SK-N-SH (cell line): ENCODE results near the gene MATN1. TPM values are rescaled to one million over a fixed set of nuclear protein-coding genes. Genes with fewer than 3 reads are reported as not detected.

Experiments used
- CTCF ChIA-PET: fragments of 300-600, 350-600 bp; formaldehyde crosslinking; extraction: SDS; loops from one replicate; lab custom pipeline; 2021; lab: Yijun Ruan, JAX
- POLR2A ChIA-PET: fragments of 350-600 bp; sonication (Branson Sonifier 250); formaldehyde crosslinking; extraction: SDS; loops from one replicate; lab custom pipeline; 2020; ENCODE audit warnings: antibody characterized with exemption, inconsistent platforms; lab: Yijun Ruan, JAX
- DNase-seq: peaks from one replicate; pipeline ENCODE4 v3.0.0; 2012
- H2AFZ ChIP-seq: fragments of 200-600 bp; sonication (generic); 2 replicates; pipeline ENCODE4 v1.8.1; 2016; ENCODE audit warnings: antibody characterized with exemption, mild to moderate bottlenecking, low read depth
- H3F3A ChIP-seq: fragments of 200-600 bp; sonication (generic); replicated peaks from 2 replicates; pipeline ENCODE3; 2016; ENCODE audit warnings: antibody characterized with exemption, mild to moderate bottlenecking; ENCODE audit not compliant: insufficient read depth
- H3K27ac ChIP-seq, 2 experiments: fragments of 200-500 bp in 1 of 2; fragments of 200-600 bp in 1 of 2; sonication (Bioruptor generic) in 1 of 2; sonication (generic), shearing (Covaris generic) in 1 of 2; 2 replicates each; pipeline versions ENCODE4 v1.5.1 to v1.6.1; 2014 to 2016; ENCODE audit warnings: low read depth in 2 of 2, inconsistent platforms in 1 of 2, low read length in 1 of 2, mild to moderate bottlenecking in 1 of 2, mixed read lengths in 1 of 2
- H3K27me3 ChIP-seq: fragments of 200-600 bp; sonication (generic), shearing (Covaris generic); 2 replicates; pipeline ENCODE4 v1.6.1; 2016; ENCODE audit warnings: mixed run types; ENCODE audit not compliant: insufficient read depth
- H3K36me3 ChIP-seq, 2 experiments: fragments of 200-500 bp in 1 of 2; fragments of 200-600 bp in 1 of 2; sonication (Bioruptor generic) in 1 of 2; sonication (generic) in 1 of 2; replicated peaks in 1 of 2; 2 replicates each; pipeline versions ENCODE3 to v1.5.1; 2014 to 2016; ENCODE audit warnings: low read length in 1 of 2, mild to moderate bottlenecking in 1 of 2; ENCODE audit not compliant: insufficient read depth in 2 of 2, control insufficient read depth in 1 of 2
- H3K4me1 ChIP-seq, 2 experiments: fragments of 200-500 bp in 1 of 2; fragments of 200-600 bp in 1 of 2; sonication (Bioruptor generic) in 1 of 2; sonication (generic), shearing (Covaris generic) in 1 of 2; 2 replicates each; pipeline versions ENCODE4 v1.5.1 to v1.6.1; 2014 to 2016; ENCODE audit warnings: low read depth in 1 of 2, low read length in 1 of 2, mixed run types in 1 of 2; ENCODE audit not compliant: insufficient read depth in 2 of 2, control insufficient read depth in 1 of 2
- H3K4me2 ChIP-seq: fragments of 200-600 bp; sonication (generic), shearing (Covaris generic); 2 replicates; pipeline ENCODE4 v1.6.1; 2017; ENCODE audit warnings: mixed run types
- H3K4me3 ChIP-seq, 2 experiments: fragments of 200-500 bp in 1 of 2; fragments of 200-600 bp in 1 of 2; sonication (Bioruptor generic) in 1 of 2; sonication (generic), shearing (Covaris generic) in 1 of 2; 2 replicates each; pipeline versions ENCODE4 v1.5.1 to v1.8.1; 2014 to 2016; ENCODE audit warnings: low read depth in 2 of 2, inconsistent platforms in 1 of 2, low read length in 1 of 2, mild to moderate bottlenecking in 1 of 2, mixed read lengths in 1 of 2, moderate library complexity in 1 of 2
- H3K79me2 ChIP-seq: fragments of 200-600 bp; sonication (generic); 2 replicates; pipeline ENCODE4 v1.8.1; 2017; ENCODE audit warnings: mild to moderate bottlenecking; ENCODE audit not compliant: insufficient read depth
- H3K9ac ChIP-seq: fragments of 200-600 bp; sonication (generic); 2 replicates; pipeline ENCODE4 v1.6.1; 2017; ENCODE audit warnings: mixed run types
- H3K9me2 ChIP-seq: fragments of 200-600 bp; sonication (generic); 2 replicates; pipeline ENCODE4 v1.6.1; 2017; ENCODE audit warnings: mixed run types
- H3K9me3 ChIP-seq: fragments of 200-600 bp; sonication (generic); 2 replicates; pipeline ENCODE4 v1.6.1; 2017; ENCODE audit warnings: mixed run types, mild to moderate bottlenecking, moderate library complexity
- H4K20me1 ChIP-seq: fragments of 200-600 bp; sonication (generic); 2 replicates; pipeline ENCODE4 v1.6.1; 2017; ENCODE audit warnings: mild to moderate bottlenecking, mixed run types; ENCODE audit not compliant: insufficient read depth
- CHD2 ChIP-seq: fragments of 150-350 bp; IDR thresholded peaks from 2 replicates; pipeline ENCODE4 v1.6.1; 2018; ENCODE audit warnings: low read length; ENCODE audit not compliant: partially characterized antibody
- EZH2phosphoT487 ChIP-seq: fragments of 200-600 bp; sonication (generic); IDR thresholded peaks from 2 replicates; pipeline ENCODE4 v1.6.1; 2017; ENCODE audit warnings: low read depth, mixed run types, mild to moderate bottlenecking, antibody characterized with exemption, moderate library complexity, borderline replicate concordance
- FOSL2 ChIP-seq: IDR thresholded peaks from 2 replicates; pipeline ENCODE4 v1.4.0; 2012; ENCODE audit warnings: low read depth, mild to moderate bottlenecking, moderate library complexity, borderline replicate concordance
- FOXM1 ChIP-seq: IDR thresholded peaks from 2 replicates; pipeline ENCODE4 v1.4.0; 2012; ENCODE audit warnings: low read depth, mild to moderate bottlenecking
- GATA2 ChIP-seq: sonication (generic); formaldehyde crosslinking; IDR thresholded peaks from 2 replicates; pipeline ENCODE4 v1.5.0; 2020; ENCODE audit warnings: mild to moderate bottlenecking, missing genetic modification reagents
- MAX ChIP-seq: IDR thresholded peaks from 2 replicates; pipeline ENCODE4 v1.4.0; 2012; ENCODE audit warnings: low read depth
- MEF2A ChIP-seq: IDR thresholded peaks from 2 replicates; pipeline ENCODE4 v1.4.0; 2012; ENCODE audit warnings: low read depth, borderline replicate concordance
- MXI1 ChIP-seq: IDR thresholded peaks from 2 replicates; pipeline ENCODE4 v1.6.1; 2012; ENCODE audit warnings: mild to moderate bottlenecking, low read depth, low read length, improper control_type of control experiment
- PBX3 ChIP-seq: IDR thresholded peaks from 2 replicates; pipeline ENCODE4; 2012
- RCOR1 ChIP-seq: fragments of 150-350 bp; IDR thresholded peaks from 2 replicates; pipeline ENCODE4 v1.6.1; 2017; ENCODE audit warnings: antibody characterized with exemption, low read length
- REST ChIP-seq: IDR thresholded peaks from 2 replicates; pipeline ENCODE4 v1.6.1; 2012; ENCODE audit warnings: mild to moderate bottlenecking, low read depth, low read length, moderate library complexity
- SIN3A ChIP-seq: IDR thresholded peaks from 2 replicates; pipeline ENCODE4 v1.6.1; 2012; ENCODE audit warnings: low read depth, mild to moderate bottlenecking, low read length, moderate library complexity, borderline replicate concordance
- SMC3 ChIP-seq: IDR thresholded peaks from 2 replicates; pipeline ENCODE4 v1.6.1; 2012; ENCODE audit warnings: low read depth, low read length, improper control_type of control experiment
- TAF1 ChIP-seq: IDR thresholded peaks from 2 replicates; pipeline ENCODE4 v1.6.1; 2012; ENCODE audit warnings: low read depth, mild to moderate bottlenecking, low read length, moderate library complexity, borderline replicate concordance
- USF1 ChIP-seq: IDR thresholded peaks from 2 replicates; pipeline ENCODE4 v1.4.0; 2012; ENCODE audit warnings: low read depth, borderline replicate concordance
- USF2 ChIP-seq: fragments of 150-350 bp; IDR thresholded peaks from 2 replicates; pipeline ENCODE4 v1.6.1; 2017; ENCODE audit warnings: antibody characterized with exemption, low read length, low read depth, borderline replicate concordance
- WGBS: methylation state at CpG from one replicate; pipeline ENCODE4 v1.1.6; 2017; ENCODE audit warnings: low lambda C conversion rate; 5-methylcytosine and 5-hydroxymethylcytosine counted together
- polyA plus RNA-seq, 3 experiments: library from polyadenylated mRNA; depleted of rRNA; stranded (reverse); fragments of >200 nt; gene quantifications; 2 replicates each; pipeline ENCODE4 v1.2.3, GENCODE V29; 2012

MATN1 gene
- polyA plus RNA-seq, 1 of the 3 experiments (the other 2 are of a cell fraction) = 0.23 TPM

- ChIA-PET CTCF (interaction anchor here (1.0 to 2.8 kb wide), 7 partner anchors 11 to 161 kb away, joined by 3 to 7 read pairs (median 5); no protein-coding TSS in a partner anchor), POLR2A (interaction anchor here (0.6 kb wide), 1 partner anchor 12 kb away, joined by 3 read pairs; no protein-coding TSS in a partner anchor)
- Histone ChIP-seq H3F3A (no peaks in the 10 kb centered on the region), H3K4me2 (no peak overlapping the region), H3K27ac (no peak overlapping the region), H3K36me3 (no peaks in the 10 kb centered on the region), H3K9ac (no peak overlapping the region), H4K20me1 (no peaks in the 10 kb centered on the region), H3K4me3 (no peak overlapping the region), H3K9me3 (no peaks in the 10 kb centered on the region), H2AFZ (no peak overlapping the region), H3K79me2 (no peaks in the 10 kb centered on the region), H3K9me2 (no peaks in the 10 kb centered on the region), H3K4me1 (peaks cover 0 to 14% of the 10 kb centered on the region in 2 experiments; a peak in 1 of 4 replicates), H3K27me3 (no peaks in the 10 kb centered on the region)
- no peak for TF ChIP-seq SMC3
- no peak for TF ChIP-seq MAX
- no peak for TF ChIP-seq FOXM1
- no peak for TF ChIP-seq USF1
- no peak for TF ChIP-seq MXI1
- no peak for TF ChIP-seq TAF1
- no peak for TF ChIP-seq USF2
- TF ChIP-seq MEF2A = no peak
- TF ChIP-seq EZH2phosphoT487 = no peak
- no peak for TF ChIP-seq CHD2
- TF ChIP-seq PBX3 = no peak
- TF ChIP-seq REST = no peak
- TF ChIP-seq GATA2 = no peak
- no peak for TF ChIP-seq FOSL2
- no peak for TF ChIP-seq RCOR1
- no peak for TF ChIP-seq SIN3A
- no peak for DNase-seq
- WGBS = 85% methylated on average over 23 of the region's 23 CpGs
Measured at GRCh38 chr1:30749691-30750583, 26.6 kb upstream of the MATN1 start.
